Measurements from ENCODE around the gene RAMAC.
"Not testable (repeated sequence)": the region's sequence is repeated elsewhere in the genome, so short reads cannot be mapped to it uniquely, and the experiment has no call there.

Gene RAMAC

GRCh38 chr15:82999905-83000671 lies 14.1 kb downstream of the RAMAC start:
- Histone ChIP-seq H2AK5ac (ENCODE audit: low read depth, low read length) (no peak overlapping the region), H2BK120ac (ENCODE audit: low read depth, low read length) (no peak overlapping the region), H3K9ac (ENCODE audit: low read depth, low read length, poor library complexity) (no peak overlapping the region), H3K18ac (ENCODE audit: low read length) (no peak overlapping the region), H2BK15ac (ENCODE audit: low read length) (no peak overlapping the region), H4K91ac (ENCODE audit: low read depth, low read length, poor library complexity) (no peak overlapping the region), H3K4ac (ENCODE audit: low read length) (no peak overlapping the region), H3K27me3 (ENCODE audit: control insufficient read depth in 3 of 3, insufficient read depth in 3 of 3, low read depth in 1 of 3, low read length in 3 of 3) (no peaks in the 10 kb centered on the region), H3K4me2 (ENCODE audit: insufficient read depth, low read length, poor library complexity, severe bottlenecking) (no peak overlapping the region), H2BK12ac (ENCODE audit: low read length) (no peak overlapping the region), H3K4me1 (ENCODE audit: control insufficient read depth in 2 of 2, insufficient read depth in 1 of 2, low read depth in 1 of 2, low read length in 2 of 2) (no peaks in the 10 kb centered on the region), H3K27ac (replicated peaks; ENCODE audit: low read length) (no peak overlapping the region), H3K79me1 (ENCODE audit: low read depth, low read length) (no peaks in the 10 kb centered on the region), H3K14ac (ENCODE audit: low read length) (no peak overlapping the region), H4K8ac (ENCODE audit: low read depth, low read length) (no peak overlapping the region), H2BK5ac (ENCODE audit: low read length) (no peak overlapping the region), H3K9me3 (replicated peaks in 1 of 2; ENCODE audit: control insufficient read depth in 2 of 2, insufficient read depth in 1 of 2, low read depth in 1 of 2, low read length in 2 of 2) (peaks cover 0 to 2% of the 10 kb centered on the region in 2 donors), H3K4me3 (ENCODE audit: low read length in 2 of 2) (no peak overlapping the region), H3K36me3 (replicated peaks in 1 of 2; ENCODE audit: control insufficient read depth in 2 of 2, insufficient read depth in 2 of 2, low read length in 2 of 2) (peaks cover 2 to 13% of the 10 kb centered on the region in 2 donors), H3K23ac (ENCODE audit: low read depth, low read length, poor library complexity) (no peak overlapping the region), H2AFZ (ENCODE audit: low read length) (peak overlapping the region; percentile 63)
- peak; percentile 12 for DNase-seq (ENCODE audit: low spot score)
- WGBS, 2 donors (ENCODE audit: extremely low coverage in 2 of 2, insufficient read length in 2 of 2, insufficient replicate concordance in 1 of 2) = no CpG with 5 or more reads among the region's 6 CpGs

- H4K8ac ChIP-seq (ENCODE audit: low read depth, low read length); H2BK12ac ChIP-seq (ENCODE audit: low read length); H3K4me3 ChIP-seq (ENCODE audit: low read length in 2 of 2); H2AK5ac ChIP-seq (ENCODE audit: low read depth, low read length); H3K4ac ChIP-seq (ENCODE audit: low read length); H2BK5ac ChIP-seq (ENCODE audit: low read length); DNase-seq (ENCODE audit: low spot score); H3K9me3 ChIP-seq (replicated peaks in 1 of 2; ENCODE audit: control insufficient read depth in 2 of 2, insufficient read depth in 1 of 2, low read depth in 1 of 2, low read length in 2 of 2); H3K14ac ChIP-seq (ENCODE audit: low read length); H2AFZ ChIP-seq (ENCODE audit: low read length); H3K18ac ChIP-seq (ENCODE audit: low read length); H4K91ac ChIP-seq (ENCODE audit: low read depth, low read length, poor library complexity); H3K27me3 ChIP-seq (ENCODE audit: control insufficient read depth in 3 of 3, insufficient read depth in 3 of 3, low read depth in 1 of 3, low read length in 3 of 3); H3K23ac ChIP-seq (ENCODE audit: low read depth, low read length, poor library complexity); H3K79me1 ChIP-seq (ENCODE audit: low read depth, low read length); H3K4me2 ChIP-seq (ENCODE audit: insufficient read depth, low read length, poor library complexity, severe bottlenecking); H2BK15ac ChIP-seq (ENCODE audit: low read length); H3K27ac ChIP-seq (replicated peaks; ENCODE audit: low read length); H2BK120ac ChIP-seq (ENCODE audit: low read depth, low read length); H3K9ac ChIP-seq (ENCODE audit: low read depth, low read length, poor library complexity); H3K4me1 ChIP-seq (ENCODE audit: control insufficient read depth in 2 of 2, insufficient read depth in 1 of 2, low read depth in 1 of 2, low read length in 2 of 2): not testable (repeated sequence)
- WGBS, 2 donors (ENCODE audit: extremely low coverage in 2 of 2, insufficient read length in 2 of 2, insufficient replicate concordance in 1 of 2) = no CpG with 5 or more reads among the region's 3 CpGs
- peaks cover 2 to 18% of the 10 kb centered on the region in 2 donors for H3K36me3 ChIP-seq (replicated peaks in 1 of 2; ENCODE audit: control insufficient read depth in 2 of 2, insufficient read depth in 2 of 2, low read length in 2 of 2)
These were observed 14.6 kb downstream of the RAMAC start for GRCh38 chr15:83000672-83001031.

GRCh38 chr15:83010709-83011270 lies 24.8 kb downstream of the RAMAC start:
- Histone ChIP-seq H3K27me3 (ENCODE audit: control insufficient read depth in 3 of 3, insufficient read depth in 3 of 3, low read depth in 1 of 3, low read length in 3 of 3) (no peaks in the 10 kb centered on the region), H3K79me1 (ENCODE audit: low read depth, low read length) (peaks cover 6% of the 10 kb centered on the region), H2BK120ac (ENCODE audit: low read depth, low read length) (peak overlapping the region; percentile 76), H2AK5ac (ENCODE audit: low read depth, low read length) (peak overlapping the region; percentile 87), H3K4ac (ENCODE audit: low read length) (no peak overlapping the region), H3K4me3 (ENCODE audit: low read length in 2 of 2) (peak overlapping the region; percentile 91 to 95), H3K14ac (ENCODE audit: low read length) (no peak overlapping the region), H3K4me2 (ENCODE audit: insufficient read depth, low read length, poor library complexity, severe bottlenecking) (peak overlapping the region; percentile 73), H3K9me3 (replicated peaks in 1 of 2; ENCODE audit: control insufficient read depth in 2 of 2, insufficient read depth in 1 of 2, low read depth in 1 of 2, low read length in 2 of 2) (peaks cover 0 to 8% of the 10 kb centered on the region in 2 donors), H2BK5ac (ENCODE audit: low read length) (peak overlapping the region; percentile 14), H3K27ac (replicated peaks; ENCODE audit: low read length) (peak overlapping the region; percentile 20), H2BK15ac (ENCODE audit: low read length) (no peak overlapping the region), H2BK12ac (ENCODE audit: low read length) (no peak overlapping the region), H3K9ac (ENCODE audit: low read depth, low read length, poor library complexity) (peak overlapping the region; percentile 97), H2AFZ (ENCODE audit: low read length) (peak overlapping the region; percentile 80), H3K23ac (ENCODE audit: low read depth, low read length, poor library complexity) (peak overlapping the region; percentile 66), H3K4me1 (ENCODE audit: control insufficient read depth in 2 of 2, insufficient read depth in 1 of 2, low read depth in 1 of 2, low read length in 2 of 2) (peaks cover 7 to 8% of the 10 kb centered on the region in 2 donors), H3K18ac (ENCODE audit: low read length) (peak overlapping the region; percentile 92), H3K36me3 (replicated peaks in 1 of 2; ENCODE audit: control insufficient read depth in 2 of 2, insufficient read depth in 2 of 2, low read length in 2 of 2) (peaks cover 12 to 44% of the 10 kb centered on the region in 2 donors), H4K91ac (ENCODE audit: low read depth, low read length, poor library complexity) (no peak overlapping the region), H4K8ac (ENCODE audit: low read depth, low read length) (no peak overlapping the region)
- DNase-seq (ENCODE audit: low spot score) = peak; percentile 49
- no CpG with 5 or more reads among the region's 15 CpGs for WGBS, 2 donors (ENCODE audit: extremely low coverage in 2 of 2, insufficient read length in 2 of 2, insufficient replicate concordance in 1 of 2)

All from neuronal stem cell (in vitro differentiated cells).